ENCODE measurements around the gene TEDC2.

TEDC2 gene, protein sequence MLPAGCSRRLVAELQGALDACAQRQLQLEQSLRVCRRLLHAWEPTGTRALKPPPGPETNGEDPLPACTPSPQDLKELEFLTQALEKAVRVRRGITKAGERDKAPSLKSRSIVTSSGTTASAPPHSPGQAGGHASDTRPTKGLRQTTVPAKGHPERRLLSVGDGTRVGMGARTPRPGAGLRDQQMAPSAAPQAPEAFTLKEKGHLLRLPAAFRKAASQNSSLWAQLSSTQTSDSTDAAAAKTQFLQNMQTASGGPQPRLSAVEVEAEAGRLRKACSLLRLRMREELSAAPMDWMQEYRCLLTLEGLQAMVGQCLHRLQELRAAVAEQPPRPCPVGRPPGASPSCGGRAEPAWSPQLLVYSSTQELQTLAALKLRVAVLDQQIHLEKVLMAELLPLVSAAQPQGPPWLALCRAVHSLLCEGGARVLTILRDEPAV

DNA sequence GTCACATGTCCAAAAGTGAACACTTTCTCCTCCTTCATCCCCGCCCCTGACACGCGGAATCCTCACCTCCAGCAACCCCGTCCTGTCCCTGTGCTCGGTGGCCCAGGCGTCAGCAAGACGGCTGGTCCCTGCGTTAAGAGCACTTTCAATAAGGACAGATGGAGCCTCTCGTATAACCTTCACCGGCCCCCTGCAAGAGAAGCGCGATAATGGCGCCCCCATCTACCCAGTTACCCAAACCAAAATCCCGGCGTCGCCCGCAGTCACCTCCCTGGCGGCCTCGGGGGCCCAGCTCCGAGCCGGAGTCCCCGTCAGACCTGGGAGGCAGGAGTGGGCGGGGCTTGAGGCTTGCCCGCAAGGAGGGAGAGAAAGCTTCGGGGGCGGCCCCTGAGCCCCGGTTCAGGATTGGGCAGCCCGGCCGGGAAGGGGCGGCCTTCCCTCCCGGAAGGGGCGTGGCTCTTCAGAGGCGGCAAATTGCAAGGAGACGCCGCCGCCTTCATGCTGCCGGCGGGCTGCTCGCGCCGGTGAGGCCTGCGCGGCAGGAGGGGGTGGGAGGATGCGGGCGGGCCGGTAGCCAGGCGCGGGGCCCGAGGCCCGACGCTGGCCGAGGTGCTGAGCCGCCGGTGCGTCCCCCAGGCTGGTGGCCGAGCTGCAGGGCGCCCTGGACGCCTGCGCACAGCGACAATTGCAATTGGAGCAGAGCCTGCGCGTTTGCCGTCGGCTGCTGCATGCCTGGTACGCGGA, at the start of gene TEDC2:
TSS of gene TEDC2 (plus strand) at position 463 of the 744 bp plus-strand sequence. CDS start at position 499, 36 bp downstream.
- FAIRE-seq (no peak), DNase-seq (ENCODE audit: insufficient read length, low spot score) (peak; percentile 96)
- peak; percentile 47 for TF ChIP-seq POLR2A (IDR thresholded peaks at IDR 0.05; ENCODE audit: low read depth, low read length)

DNA sequence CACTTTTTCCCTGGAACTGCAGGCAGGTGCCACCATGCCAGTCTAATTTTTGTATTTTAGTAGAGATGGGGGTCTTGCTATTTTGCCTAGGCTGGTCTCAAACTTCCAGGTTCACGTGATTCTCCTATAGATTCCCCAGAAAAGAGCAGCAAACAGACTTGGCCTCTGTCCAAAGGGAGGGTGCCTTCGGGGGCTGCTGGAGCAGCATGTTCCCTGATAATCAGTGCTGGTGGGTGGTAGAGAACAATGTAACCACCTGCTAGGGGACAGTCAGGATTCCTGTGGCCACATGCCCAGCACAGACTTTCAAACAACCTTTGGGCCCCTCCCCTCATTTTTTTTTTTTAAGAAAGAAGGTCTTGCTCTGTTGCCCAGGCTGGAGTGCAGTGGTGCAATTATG, 44.8 kb upstream of the TEDC2 start:
- FAIRE-seq (no peak), DNase-seq (ENCODE audit: insufficient read length, low spot score) (no peak)
- no peak for TF ChIP-seq POLR2A (IDR thresholded peaks at IDR 0.05; ENCODE audit: low read depth, low read length)

DNA sequence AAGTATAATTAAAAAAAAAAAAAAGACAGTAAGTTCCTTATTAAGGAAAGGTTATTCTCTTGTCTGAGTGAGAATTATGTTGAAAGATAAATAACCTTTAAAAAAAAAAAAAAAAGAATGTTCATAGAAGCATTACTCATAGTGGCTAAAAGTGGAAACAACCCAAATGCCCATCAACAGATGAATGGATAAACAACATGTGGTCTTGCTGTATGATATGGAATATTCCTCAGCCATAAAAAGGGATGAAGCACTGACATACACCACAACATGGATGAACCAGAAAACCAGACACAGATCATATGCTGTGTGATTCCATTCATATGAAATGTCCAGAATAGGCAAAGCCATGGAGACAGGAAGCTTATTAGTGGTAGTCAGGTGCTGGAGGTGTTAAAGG, 39.9 kb upstream of the TEDC2 start:
- FAIRE-seq (no peak), DNase-seq (ENCODE audit: insufficient read length, low spot score) (no peak)
- no peak for TF ChIP-seq POLR2A (IDR thresholded peaks at IDR 0.05; ENCODE audit: low read depth, low read length)

DNA sequence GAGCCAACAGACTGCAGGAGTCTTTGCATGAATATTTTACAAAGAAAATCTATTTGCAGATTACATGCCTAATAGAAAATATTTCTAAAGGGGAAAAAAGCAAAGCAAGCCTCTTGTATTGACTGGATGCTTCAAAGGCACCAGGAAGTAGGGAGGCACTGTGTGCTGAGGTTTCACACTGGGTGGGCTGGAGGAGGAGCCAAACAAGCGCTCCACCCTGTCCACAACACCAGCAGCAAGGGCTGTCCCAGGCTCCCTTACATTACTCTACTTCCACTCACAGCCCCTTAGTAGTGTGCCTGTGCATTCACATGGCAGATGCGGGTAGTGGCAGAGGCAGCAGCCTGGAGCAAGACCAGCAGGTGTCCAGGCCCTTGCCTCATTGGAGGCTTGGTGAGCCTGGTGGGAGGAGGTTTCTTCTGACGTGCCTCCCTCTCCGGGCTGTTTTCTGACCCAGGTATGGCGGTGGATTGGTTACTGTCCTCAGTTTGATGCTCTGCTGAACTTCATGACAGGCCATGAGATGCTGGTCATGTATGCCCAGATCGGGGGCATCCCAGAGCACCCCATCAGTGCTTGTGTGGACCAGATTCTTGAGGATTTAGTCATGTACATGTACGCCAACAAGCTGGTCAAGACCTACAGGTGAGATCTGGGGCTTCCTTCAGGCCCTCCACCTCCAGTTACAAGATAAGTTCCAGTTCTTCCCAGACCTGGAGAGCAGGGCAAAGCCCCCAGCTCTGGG, 37.6 kb upstream of the TEDC2 start:
- FAIRE-seq: no peak
- DNase-seq (ENCODE audit: insufficient read length, low spot score): no peak
- TF ChIP-seq POLR2A (IDR thresholded peaks at IDR 0.05; ENCODE audit: low read depth, low read length): no peak

DNA sequence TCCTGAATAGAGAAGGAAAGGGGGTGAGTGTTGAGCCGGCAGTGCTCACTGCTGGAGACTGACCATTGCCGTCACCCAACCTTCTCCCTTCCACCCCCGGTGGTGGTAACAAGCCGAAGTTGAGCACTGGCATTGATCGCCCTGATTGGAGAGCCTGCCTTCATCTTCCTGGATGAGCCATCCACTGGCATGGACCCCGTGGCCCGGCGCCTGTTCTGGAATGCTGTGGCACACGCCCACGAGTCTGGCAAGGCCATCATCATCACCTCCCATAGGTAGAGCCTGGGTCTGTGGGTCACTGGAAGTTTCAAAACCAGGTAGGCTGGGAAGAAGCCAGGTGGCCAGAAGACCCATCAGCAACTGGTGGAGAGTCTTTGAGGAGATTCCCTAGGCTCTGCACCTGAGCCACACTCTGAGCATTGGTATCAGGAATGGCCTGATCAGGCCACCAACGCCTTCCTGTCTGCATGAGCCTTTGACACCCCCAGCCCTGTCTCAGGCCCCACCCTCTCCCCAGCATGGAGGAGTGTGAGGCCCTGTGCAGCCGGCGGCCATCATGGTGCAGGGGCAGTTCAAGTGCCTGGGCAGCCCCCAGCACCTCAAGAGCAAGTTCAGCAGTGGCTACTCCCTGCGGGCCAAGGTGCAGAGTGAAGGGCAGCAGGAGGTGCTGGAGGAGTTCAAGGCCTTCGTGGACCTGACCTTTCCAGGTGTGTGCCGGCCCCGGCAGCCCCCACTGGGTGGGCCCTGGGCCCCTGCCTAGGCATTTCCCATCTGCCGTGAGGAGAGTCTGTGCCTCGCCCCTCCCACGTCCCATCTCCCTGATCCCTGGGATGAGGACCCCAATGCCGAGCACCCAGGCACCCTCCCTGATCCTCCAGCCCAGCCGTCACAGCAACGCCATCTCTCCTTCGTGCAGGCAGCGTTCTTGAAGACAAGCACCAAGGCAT, 35.6 kb upstream of the TEDC2 start:
- FAIRE-seq: no peak
- DNase-seq (ENCODE audit: insufficient read length, low spot score): no peak
- no peak for TF ChIP-seq POLR2A (IDR thresholded peaks at IDR 0.05; ENCODE audit: low read depth, low read length)

DNA sequence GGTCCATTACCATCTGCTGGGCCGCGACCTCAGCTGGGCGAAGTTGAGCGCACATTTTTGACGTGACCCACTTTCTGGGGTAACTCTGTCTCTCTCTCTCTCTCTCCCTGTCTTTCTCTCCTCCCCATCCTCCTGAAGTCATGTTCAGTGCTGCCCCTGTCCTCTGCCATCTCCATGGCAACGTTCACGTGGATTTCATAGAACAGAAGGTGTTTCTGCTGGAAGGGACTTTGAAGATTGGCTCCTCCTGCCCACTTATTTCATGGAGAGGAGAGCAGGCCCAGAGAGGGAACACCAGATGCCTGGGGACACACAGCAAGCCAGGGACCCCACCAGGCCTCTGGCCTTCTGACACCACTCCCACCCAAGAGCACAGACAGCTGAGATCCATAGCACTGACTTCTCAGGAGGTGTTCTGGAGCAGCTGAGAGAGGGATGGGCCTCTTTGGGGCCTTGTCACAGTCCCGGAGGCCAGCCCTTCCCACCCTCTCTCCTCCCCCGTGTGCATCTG, 34.8 kb upstream of the TEDC2 start:
- FAIRE-seq (no peak), DNase-seq (ENCODE audit: insufficient read length, low spot score) (no peak)
- no peak for TF ChIP-seq POLR2A (IDR thresholded peaks at IDR 0.05; ENCODE audit: low read depth, low read length)

DNA sequence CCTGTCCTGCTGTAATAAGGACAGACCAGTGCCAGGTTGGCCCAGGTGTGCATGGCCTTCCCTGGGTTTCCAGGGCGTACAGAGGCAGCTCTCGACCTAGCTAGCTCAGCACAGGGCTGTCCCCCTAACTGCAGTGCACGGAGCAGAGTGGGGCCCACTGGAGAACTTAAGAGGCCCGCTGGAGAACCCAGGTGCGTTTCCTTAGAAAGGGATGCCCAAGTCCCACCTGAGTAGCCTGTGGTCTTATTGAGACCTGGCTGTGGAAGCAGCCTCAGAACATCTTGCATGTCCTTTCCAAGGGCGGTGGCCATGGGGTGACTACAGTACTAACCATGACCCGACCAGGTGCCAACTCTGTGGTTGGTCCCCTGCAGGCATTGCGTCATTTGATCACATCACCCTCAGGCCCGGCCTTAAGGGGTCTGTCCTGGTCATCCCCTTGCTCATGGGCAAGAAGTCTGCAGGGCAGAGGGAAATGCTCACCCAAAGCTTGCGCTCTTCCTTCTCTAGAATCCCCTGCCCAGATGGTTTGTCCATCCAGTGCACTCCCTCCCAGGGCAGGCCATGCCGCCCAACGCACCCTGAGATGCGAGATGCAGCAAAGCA, 34.0 kb upstream of the TEDC2 start:
- FAIRE-seq: no peak
- no peak for TF ChIP-seq POLR2A (IDR thresholded peaks at IDR 0.05; ENCODE audit: low read depth, low read length)
- no peak for DNase-seq (ENCODE audit: insufficient read length, low spot score)

DNA sequence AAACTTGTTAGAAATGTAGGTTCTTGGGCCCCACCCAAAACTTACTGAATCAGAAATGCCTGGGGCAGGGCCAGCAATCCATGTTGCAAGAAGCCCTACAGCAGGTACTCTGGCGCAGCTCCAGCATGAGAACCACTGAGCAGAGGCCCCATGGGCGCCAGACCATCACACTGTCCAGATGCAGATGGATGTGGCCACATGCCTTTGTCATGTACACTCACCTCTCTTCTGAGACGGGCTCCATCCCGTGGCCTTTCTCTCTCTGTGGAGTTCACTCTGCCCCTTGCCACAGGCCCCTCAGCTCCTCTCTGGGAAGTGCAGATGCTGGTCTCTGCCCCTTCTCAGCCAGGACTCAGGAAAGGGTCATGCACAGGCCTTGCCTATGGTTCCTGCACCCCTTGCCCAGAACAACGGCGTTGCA, 33.0 kb upstream of the TEDC2 start:
- no peak for DNase-seq (ENCODE audit: insufficient read length, low spot score)
- no peak for FAIRE-seq
- TF ChIP-seq POLR2A (IDR thresholded peaks at IDR 0.05; ENCODE audit: low read depth, low read length): no peak

DNA sequence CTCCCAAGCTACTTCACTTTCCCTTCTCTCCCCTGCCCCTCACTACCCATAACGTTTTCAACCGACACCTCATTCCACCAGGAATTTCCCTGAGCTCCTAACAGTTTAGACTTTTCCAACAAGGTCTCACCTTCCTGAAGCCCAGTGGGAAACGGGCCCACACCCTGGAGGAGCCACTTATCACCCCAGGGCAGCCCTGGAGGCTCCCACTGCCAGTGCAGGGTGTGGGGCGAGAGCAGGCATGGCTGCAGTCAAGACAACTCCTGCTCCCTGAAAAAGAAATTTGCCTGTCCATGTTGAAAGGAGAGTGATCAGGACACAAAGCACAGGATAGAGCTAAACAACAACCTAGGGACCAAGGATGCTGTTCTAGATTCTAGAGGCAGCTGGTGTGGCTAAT, 32.4 kb upstream of the TEDC2 start:
- no peak for DNase-seq (ENCODE audit: insufficient read length, low spot score)
- no peak for TF ChIP-seq POLR2A (IDR thresholded peaks at IDR 0.05; ENCODE audit: low read depth, low read length)
- no peak for FAIRE-seq

DNA sequence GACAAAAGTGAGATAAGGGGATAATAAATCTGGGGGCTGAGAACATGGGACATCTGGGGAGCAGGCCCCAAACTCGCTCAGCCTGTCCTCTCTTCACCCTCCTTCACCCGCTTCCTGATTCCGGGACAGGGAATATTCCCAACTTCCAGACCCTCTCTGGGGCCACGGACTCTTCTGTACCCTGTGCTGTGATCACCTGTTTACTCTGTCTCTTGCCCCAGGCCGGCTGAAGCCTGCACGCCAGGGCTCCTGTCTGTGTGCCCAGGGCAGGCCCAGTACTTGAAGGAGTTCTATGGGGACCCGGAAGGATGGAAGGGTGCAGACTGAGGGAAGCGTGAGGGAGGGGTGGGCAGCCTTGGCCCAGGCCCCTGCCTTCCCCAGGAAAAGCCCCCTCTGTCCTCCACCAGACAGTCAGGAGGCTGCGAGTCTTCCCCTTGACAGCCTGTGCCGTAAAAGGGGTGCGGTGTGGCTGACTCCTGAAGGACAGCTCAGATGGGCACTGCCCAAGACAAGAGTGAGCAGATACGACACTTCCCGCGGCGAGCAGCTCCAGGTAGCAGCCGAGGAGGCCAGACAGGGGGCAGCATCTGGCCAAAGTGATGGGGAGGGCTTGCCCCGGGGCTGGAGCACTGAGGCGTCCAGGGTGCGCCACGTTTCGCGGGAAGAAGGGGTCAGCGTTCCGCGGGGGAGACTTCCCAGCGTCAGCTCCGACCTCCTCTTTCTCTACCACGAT, 31.7 kb upstream of the TEDC2 start:
- no peak for TF ChIP-seq POLR2A (IDR thresholded peaks at IDR 0.05; ENCODE audit: low read depth, low read length)
- DNase-seq (ENCODE audit: insufficient read length, low spot score): no peak
- FAIRE-seq: no peak

DNA sequence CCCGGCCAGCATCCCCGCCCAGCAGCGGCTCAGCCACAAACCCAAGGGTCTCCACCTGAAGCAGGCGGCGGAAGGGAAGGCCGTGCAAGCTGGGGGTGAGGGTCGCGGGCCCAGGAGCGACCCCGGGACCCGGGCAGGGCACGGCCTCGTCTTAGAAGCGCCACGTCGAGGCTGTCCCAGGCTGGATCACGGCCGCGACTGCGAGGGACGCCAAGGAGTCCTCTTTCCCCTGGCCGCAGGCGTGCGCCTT, 31.2 kb upstream of the TEDC2 start:
- FAIRE-seq: no peak
- DNase-seq (ENCODE audit: insufficient read length, low spot score): no peak
- no peak; the same call in 1 of the 2 replicates for TF ChIP-seq POLR2A (IDR thresholded peaks at IDR 0.05; ENCODE audit: low read depth, low read length)
